Panc1 (cell line): ENCODE measurements around the gene NAA25. TPM values are rescaled to one million over a fixed set of nuclear protein-coding genes. Genes with fewer than 3 reads are reported as not detected.

Experiments used
- ATAC-seq: fragments of 200-7000 bp; cut with Tn5 transposase; 2 replicates; pipeline ENCODE4 v1.9.1; 2020; ENCODE audit warnings: mild to moderate bottlenecking, moderate library complexity
- BruUV-seq: library from RNA; stranded (reverse); fragments of 400-500 nt; replicated peaks from 2 replicates; lab custom pipeline; 2021; lab: Mats Ljungman, UMichigan
- CTCF ChIA-PET: fragments of 300-600 bp; sonication (Branson Sonifier 250); formaldehyde crosslinking; loops from one replicate; lab custom pipeline; 2022; ENCODE audit warnings: antibody characterized with exemption; lab: Charles Lee
- POLR2A ChIA-PET: fragments of 300-600 bp; sonication (Branson Sonifier 250); formaldehyde crosslinking; loops from one replicate; lab custom pipeline; 2022; ENCODE audit warnings: antibody characterized with exemption; lab: Charles Lee
- DNase-seq: peaks from one replicate; pipeline ENCODE4 v3.0.0-alpha.2; 2010; ENCODE audit warnings: low read depth, low spot score
- H3K27ac ChIP-seq: 2 replicates; pipeline ENCODE4 v1.5.1; 2011; ENCODE audit warnings: mild to moderate bottlenecking, low read length, inconsistent platforms
- H3K27me3 ChIP-seq: fragments of 200-500 bp; sonication (Bioruptor generic); 2 replicates; pipeline ENCODE4 v1.6.0; 2014; ENCODE audit warnings: low read length, inconsistent platforms; ENCODE audit not compliant: control insufficient read depth, insufficient read depth
- H3K36me3 ChIP-seq: fragments of 200-500 bp; sonication (Bioruptor generic); 2 replicates; pipeline ENCODE4 v1.5.1; 2014; ENCODE audit warnings: inconsistent platforms, mild to moderate bottlenecking, low read length, moderate library complexity; ENCODE audit not compliant: control insufficient read depth, insufficient read depth
- H3K4me1 ChIP-seq: 2 replicates; pipeline ENCODE4 v1.5.1; 2011; ENCODE audit warnings: inconsistent platforms, mild to moderate bottlenecking, low read length, moderate library complexity; ENCODE audit not compliant: control insufficient read depth, insufficient read depth
- H3K4me3 ChIP-seq, 2 experiments: 2 replicates each; pipeline ENCODE4 v1.5.1; 2011 to 2012; ENCODE audit warnings: low read depth in 2 of 2, low read length in 2 of 2, mild to moderate bottlenecking in 2 of 2, inconsistent platforms in 1 of 2, moderate library complexity in 1 of 2
- H3K9me3 ChIP-seq: fragments of 200-500 bp; sonication (Bioruptor generic); 2 replicates; pipeline ENCODE4 v1.5.1; 2014; ENCODE audit warnings: low read depth, mild to moderate bottlenecking, inconsistent platforms, low read length, moderate library complexity; ENCODE audit not compliant: control insufficient read depth, insufficient read depth
- CTCF ChIP-seq: fragments of 450-650 bp; IDR thresholded peaks from 2 replicates; pipeline ENCODE4 v1.5.1; 2017; ENCODE audit warnings: mild to moderate bottlenecking
- POLR2AphosphoS5 ChIP-seq: IDR thresholded peaks from 2 replicates; pipeline ENCODE4 v1.6.1; 2012; ENCODE audit warnings: mild to moderate bottlenecking, low read depth, low read length, moderate library complexity
- REST ChIP-seq, 2 experiments: IDR thresholded peaks; 2 replicates each; pipeline ENCODE4 v1.6.1; 2011 to 2012; ENCODE audit warnings: low read depth in 2 of 2, control low read depth in 1 of 2, low read length in 1 of 2, mild to moderate bottlenecking in 1 of 2, moderate library complexity in 1 of 2; ENCODE audit not compliant: insufficient read depth in 1 of 2
- SIN3A ChIP-seq: IDR thresholded peaks from 2 replicates; pipeline ENCODE4 v1.6.1; 2012; ENCODE audit warnings: low read depth, mild to moderate bottlenecking, low read length, moderate library complexity, borderline replicate concordance; ENCODE audit not compliant: insufficient read depth
- TCF7L2 ChIP-seq: IDR thresholded peaks from 2 replicates; pipeline ENCODE4 v1.6.1; 2011; ENCODE audit warnings: mild to moderate bottlenecking, low read depth, low read length, inconsistent platforms
- in situ Hi-C: cut with HindIII; loops from 2 replicates; pipeline ENCODE4 v1.10.0; 2016; ENCODE audit warnings: low sequenced_read_pairs, low pct_unique_long_range_greater_than_20kb
- intact Hi-C: fragments of 100-400 bp; cut with micrococcal nuclease; formaldehyde crosslinking; loops from one replicate; pipeline ENCODE4 v1.10.0; 2022; ENCODE audit not compliant: unreplicated experiment
- total RNA-seq: library from RNA; stranded (reverse); gene quantifications from one replicate; pipeline ENCODE4 v1.2.1, GENCODE V29; 2021; ENCODE audit not compliant: unreplicated experiment

The NAA25 gene
- total RNA-seq, 1 experiment from 2014 or later, result 32.2 TPM

- in situ Hi-C loops (no loop called here), intact Hi-C loops (no loop called here)
- ATAC-seq, result no peak
- no peaks in the 10 kb centered on the region for H3K4me1 ChIP-seq
- no peaks in the 10 kb centered on the region for H3K27me3 ChIP-seq
- H3K27ac ChIP-seq, result no peak overlapping the region
- peaks cover 46% of the 10 kb centered on the region for H3K36me3 ChIP-seq
- no peak overlapping the region for H3K4me3 ChIP-seq
- no peaks in the 10 kb centered on the region for H3K9me3 ChIP-seq
- ChIA-PET CTCF (no interaction called here), POLR2A (no interaction called here)
- BruUV-seq, result no TSS peak
- TF ChIP-seq TCF7L2 (no peak), CTCF (no peak), REST (IDR thresholded peaks at IDR 0.05; ENCODE audit: insufficient read depth in 1 of 2, low read depth in 2 of 2, low read length in 1 of 2) (no peak), SIN3A (no peak), POLR2AphosphoS5 (no peak)
- no peak for DNase-seq
Measured at GRCh38 chr12:112032292-112032691, 76.3 kb downstream of the NAA25 start.

- H3K36me3 ChIP-seq, result peaks cover 43% of the 10 kb centered on the region
- CTCF ChIA-PET, result no interaction called here
- intact Hi-C loops, result no loop called here
Measured at GRCh38 chr12:112031472-112031871, 77.1 kb downstream of the NAA25 start.

More at GRCh38 chr12:112031472-112031871, 77.1 kb downstream of the NAA25 start:
- Histone ChIP-seq H3K27ac (no peak overlapping the region), H3K9me3 (no peaks in the 10 kb centered on the region), H3K4me3 (no peak overlapping the region), H3K4me1 (no peaks in the 10 kb centered on the region), H3K27me3 (no peaks in the 10 kb centered on the region)
- POLR2A ChIA-PET, result no interaction called here
- no TSS peak for BruUV-seq
- TF ChIP-seq REST (IDR thresholded peaks at IDR 0.05; ENCODE audit: insufficient read depth in 1 of 2, low read depth in 2 of 2, low read length in 1 of 2) (no peak), CTCF (no peak), SIN3A (no peak), TCF7L2 (no peak), POLR2AphosphoS5 (no peak)
- in situ Hi-C loops, result no loop called here
- ATAC-seq, result no peak; the same call in 1 of the 2 replicates
- no peak for DNase-seq
